CD4-positive, alpha-beta T cell treated with Interleukin-4 for 1 hour (primary cell): ENCODE measurements around the gene UBE2E3.
"Not testable (repeated sequence)": the region's sequence is repeated elsewhere in the genome, so short reads cannot be mapped to it uniquely, and the experiment has no call there.

Experiments used
- DNase-seq, 2 donors: peaks; one replicate each; pipeline ENCODE4 v3.0.0-alpha.2; 2020 to 2022

Gene UBE2E3

DNA sequence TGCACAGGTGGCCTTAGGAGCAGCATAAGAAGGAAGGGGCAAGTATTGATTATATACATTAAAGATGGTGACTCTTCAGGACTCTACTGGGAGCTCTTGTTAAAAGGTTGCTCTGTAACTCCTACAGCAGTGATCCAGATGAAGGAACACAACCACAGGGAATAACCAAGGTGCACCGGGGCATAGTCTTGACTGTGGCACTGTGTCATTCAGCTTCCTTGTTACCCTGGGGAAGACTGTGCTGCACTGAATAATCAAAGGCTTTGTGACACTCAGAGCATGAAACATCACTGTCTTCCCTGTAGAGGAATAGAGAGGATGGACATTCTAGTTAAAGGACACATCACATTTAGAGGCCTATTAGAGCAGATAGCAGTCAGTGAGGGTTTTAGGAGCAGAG is 105.3 kb downstream of the UBE2E3 start:
- no peak for DNase-seq

DNA sequence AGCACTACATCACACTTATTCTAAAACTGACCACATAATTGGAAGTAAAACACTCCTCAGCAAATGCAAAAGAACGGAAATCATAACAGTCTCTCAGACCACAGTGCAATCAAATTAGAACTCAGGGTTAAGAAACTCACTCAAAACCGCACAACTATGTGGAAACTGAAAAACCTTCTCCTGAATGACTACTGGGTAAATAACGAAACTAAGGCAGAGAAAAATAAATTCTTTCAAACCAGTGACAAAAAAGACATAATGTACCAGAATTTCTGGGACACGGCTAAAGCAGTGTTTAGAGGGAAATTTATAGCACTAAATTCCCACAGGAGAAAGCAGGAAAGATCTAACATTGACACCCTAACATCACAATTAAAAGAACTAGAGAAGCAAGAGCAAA is 111.5 kb downstream of the UBE2E3 start:
- DNase-seq = not testable (repeated sequence)

DNA sequence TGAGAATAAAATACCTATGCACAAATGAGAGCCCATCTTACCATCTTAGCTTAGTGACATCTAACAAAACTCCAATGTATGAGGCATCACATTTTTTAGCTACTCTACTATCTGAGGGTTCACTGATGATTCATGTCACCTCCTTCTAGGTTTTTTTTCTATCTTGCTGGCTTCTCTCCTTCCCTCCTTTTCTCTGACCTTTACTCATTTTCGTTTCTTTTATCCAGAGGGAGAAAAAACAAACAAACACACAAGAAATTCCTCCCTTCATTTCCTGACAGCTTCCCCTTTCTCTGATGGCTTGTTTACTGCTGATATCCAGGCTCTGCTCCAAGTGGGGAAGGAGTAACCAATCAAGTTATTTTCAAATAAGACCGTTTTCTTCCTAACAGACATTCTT is 115.1 kb downstream of the UBE2E3 start:
- no peak for DNase-seq

DNA sequence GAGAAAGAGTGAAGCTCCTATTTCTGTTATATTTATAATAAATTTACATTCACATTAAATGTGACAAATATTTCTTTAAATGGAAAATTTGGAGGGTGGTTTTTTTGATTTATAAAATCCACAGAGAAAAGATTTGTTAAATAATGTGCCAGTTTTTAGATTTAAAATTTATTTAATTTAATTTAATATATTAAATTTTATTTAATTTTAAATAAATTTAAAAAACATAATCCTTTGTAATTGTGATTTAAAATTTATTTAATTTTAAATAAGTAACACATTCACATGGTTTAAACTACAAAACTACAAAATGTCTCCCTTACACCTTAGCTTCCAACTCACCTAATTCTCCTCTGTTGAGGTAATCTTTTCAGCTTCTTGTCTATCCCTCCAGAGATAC is 123.3 kb downstream of the UBE2E3 start:
- no peak for DNase-seq

DNA sequence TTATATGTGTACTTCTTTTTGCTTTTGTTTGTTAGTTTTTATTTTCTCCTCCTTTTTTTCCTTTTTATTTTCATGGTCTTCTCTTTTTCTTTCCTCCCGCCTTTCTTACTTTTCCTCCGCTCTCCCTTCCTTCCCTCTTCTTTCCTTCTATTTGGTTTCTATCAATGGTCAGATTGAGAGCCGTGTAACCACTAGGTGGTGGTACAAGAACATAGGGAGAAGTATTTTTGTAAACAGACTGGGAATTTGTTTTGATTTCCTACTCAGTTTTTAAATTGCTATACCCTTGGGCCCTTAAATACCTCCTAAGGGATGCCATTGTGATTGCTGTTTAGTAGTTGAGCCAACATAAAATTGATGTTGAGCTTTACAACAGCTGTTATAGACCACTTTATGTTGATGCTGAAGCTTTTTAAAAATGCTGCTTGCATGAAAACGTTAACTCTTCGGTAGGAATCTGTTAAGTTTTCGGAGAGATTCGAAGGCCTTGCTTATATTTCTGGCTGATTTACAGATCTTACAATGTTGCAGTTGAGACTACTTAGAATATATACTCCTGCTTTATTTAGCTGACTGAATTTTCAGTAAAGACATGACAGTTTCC is 124.2 kb downstream of the UBE2E3 start:
- peak; percentile 20 to 69 for DNase-seq

DNA sequence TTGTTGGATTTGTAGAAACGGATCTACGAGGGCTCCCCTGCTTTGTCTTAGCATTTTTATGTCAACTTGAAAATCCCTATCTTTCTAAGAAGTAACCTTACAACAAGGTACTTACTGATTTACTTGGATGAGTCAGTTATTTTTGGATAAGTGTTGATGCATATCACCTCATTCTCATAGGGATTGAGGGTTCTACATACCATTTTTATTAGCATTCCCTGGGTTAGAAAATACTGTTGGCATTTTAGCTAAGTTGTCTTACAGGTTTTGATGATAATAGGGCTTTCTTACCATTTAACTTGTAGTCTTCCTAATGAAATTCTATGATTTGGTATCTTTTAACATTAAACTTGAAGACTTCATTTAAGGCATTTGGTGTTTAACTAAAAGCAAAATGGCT is 125.2 kb downstream of the UBE2E3 start:
- DNase-seq = no peak

DNA sequence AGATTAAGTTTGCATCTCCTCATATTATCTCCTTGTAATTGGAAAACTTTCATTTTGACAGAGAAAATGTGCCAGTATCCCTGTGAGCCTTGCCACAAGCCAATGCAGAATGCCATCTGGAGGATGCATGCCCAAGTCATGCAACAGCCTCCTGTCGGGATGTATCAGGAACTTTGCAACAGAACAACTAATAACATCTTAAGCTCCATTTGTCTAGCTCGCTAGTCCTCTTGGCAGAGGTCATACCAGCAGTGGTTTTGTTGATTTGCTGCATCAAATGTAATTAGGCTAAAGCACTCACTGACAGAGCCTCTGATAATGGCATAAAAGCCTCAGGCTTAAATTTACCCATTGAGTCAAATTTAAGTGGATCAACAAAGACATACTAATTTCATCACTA is 125.8 kb downstream of the UBE2E3 start:
- no peak for DNase-seq

DNA sequence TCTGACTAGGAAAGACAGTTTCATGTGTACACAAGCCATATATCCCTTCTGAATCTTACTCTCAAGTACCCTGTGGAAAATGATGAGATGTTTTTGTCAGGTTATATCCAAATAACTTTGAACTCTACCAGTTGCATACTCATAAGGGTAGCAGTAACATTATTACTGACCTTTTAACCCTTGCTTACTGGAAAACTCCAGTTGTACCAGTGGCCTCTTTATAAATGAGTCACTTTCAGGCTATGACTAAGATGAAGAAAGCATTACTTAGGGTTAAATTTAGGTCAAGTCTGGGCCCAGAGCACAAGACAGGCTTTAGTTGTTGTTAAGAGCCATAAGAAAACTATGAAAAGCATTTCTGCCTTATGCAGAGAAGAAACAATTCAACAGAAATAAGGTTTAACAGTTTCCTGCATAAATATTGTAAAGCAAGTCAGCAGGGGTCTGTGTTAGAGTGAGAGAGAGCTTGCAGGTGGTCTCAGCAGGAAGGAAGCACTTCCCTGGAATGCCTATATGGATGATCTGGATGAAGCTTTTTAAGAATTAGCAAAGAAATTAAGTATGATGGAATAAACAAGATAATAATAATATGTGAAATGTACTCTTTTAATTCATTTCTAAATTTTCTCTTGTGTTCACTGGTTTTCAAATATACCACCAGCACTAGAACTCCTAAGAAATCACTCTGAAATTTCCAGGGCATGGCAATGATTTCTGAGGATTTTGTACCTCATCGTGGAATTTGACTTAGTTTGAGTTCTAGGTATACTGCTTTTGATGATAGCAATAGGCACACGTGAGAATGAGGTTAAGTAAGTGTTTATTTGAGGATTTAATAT is 126.6 kb downstream of the UBE2E3 start:
- peak in 1 of 2 donors; percentile 51 for DNase-seq

DNA sequence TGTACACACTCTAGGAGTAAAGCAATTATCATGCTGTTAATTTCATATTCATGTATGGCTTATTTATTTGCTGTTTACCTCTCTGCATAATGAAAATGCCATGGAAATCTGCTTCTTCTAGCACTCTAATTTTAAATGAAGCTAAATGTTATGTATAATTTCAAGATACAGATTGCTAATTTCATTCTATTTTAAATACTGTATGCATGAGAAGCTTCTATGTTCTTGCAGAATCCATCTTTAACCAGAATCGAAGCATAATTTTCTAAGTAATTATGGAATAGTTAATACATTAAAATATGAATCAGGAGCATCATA is 127.2 kb downstream of the UBE2E3 start:
- no peak for DNase-seq

DNA sequence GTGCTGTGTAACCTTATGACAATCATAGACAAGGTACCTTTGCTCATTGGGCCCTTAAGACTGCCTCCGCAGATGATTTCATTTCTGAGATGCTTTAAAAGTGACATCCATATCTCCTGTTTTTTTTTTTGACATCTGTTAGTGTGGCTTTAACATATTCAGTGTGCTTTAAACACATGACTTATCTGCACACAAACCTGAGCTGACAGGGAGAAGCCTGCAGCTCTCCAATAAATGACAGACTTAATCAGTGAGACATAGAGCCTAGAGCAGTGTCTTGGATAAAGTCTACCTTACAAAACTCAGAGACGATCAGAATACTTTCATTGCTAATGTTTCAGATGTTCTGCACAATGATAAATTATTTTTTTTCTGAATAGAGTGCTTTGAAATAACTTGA is 130.7 kb downstream of the UBE2E3 start:
- DNase-seq = no peak

DNA sequence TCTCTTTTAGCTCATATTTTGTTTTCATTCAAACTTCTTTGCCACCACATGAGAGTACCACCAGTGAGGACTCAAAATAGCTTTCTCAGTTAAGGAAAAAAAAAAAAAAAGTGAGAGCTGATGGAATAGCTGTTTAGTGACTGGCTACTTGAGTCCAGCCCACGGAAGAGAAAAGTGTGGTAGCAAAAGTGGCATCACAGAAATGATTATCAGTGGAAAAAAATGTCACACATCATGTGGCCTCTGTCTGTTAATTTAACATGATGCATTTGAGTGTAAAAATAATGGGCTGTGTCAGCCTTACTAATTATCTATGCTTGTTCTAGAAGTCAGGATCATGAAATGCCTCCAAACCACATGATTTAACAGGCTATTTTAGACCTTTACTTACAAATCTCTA is 132.5 kb downstream of the UBE2E3 start:
- no peak for DNase-seq
